Natural killer cell (primary cell): ENCODE results near the gene TMC1. TPM values are rescaled to one million over a fixed set of nuclear protein-coding genes. Genes with fewer than 3 reads are reported as not detected.

ENCODE experiments used
- ATAC-seq, 3 donors: fragments of 150-1000 bp in 2 of 3; fragments of 200-7000 bp in 1 of 3; cut with Tn5 transposase; 1 replicate in 1 of 3; 2 replicates in 2 of 3; pipeline ENCODE4 v1.10.0; 2021; ENCODE audit warnings: mild to moderate bottlenecking in 2 of 3, moderate library complexity in 2 of 3
- DNase-seq, 2 donors: peaks; one replicate each; pipeline versions ENCODE4 v3.0.0 to v3.0.0-alpha.2; 2013 to 2021; ENCODE audit warnings: mixed read lengths in 1 of 2
- H3K27ac ChIP-seq: one replicate; pipeline ENCODE4 v1.5.1; 2013; ENCODE audit warnings: mild to moderate bottlenecking, low read length
- H3K27me3 ChIP-seq: one replicate; pipeline ENCODE4 v1.6.1; 2013; ENCODE audit warnings: low read length; ENCODE audit not compliant: control insufficient read depth, insufficient read depth
- H3K36me3 ChIP-seq: one replicate; pipeline ENCODE4 v1.6.1; 2013; ENCODE audit warnings: low read length; ENCODE audit not compliant: control insufficient read depth, insufficient read depth
- H3K4me1 ChIP-seq: one replicate; pipeline ENCODE4 v1.6.1; 2013; ENCODE audit warnings: low read length; ENCODE audit not compliant: control insufficient read depth, insufficient read depth
- H3K4me3 ChIP-seq: one replicate; pipeline ENCODE4 v1.5.1; 2013; ENCODE audit warnings: low read length
- H3K9me3 ChIP-seq: one replicate; pipeline ENCODE4 v1.6.1; 2013; ENCODE audit warnings: low read length; ENCODE audit not compliant: control insufficient read depth, insufficient read depth
- H3K27ac Mint-ChIP-seq, 2 donors: one replicate each; pipeline ENCODE4 v1.8.0; 2022; ENCODE audit warnings: mild to moderate bottlenecking in 2 of 2, mixed read lengths in 2 of 2, moderate library complexity in 1 of 2
- H3K27me3 Mint-ChIP-seq, 2 donors: one replicate each; pipeline ENCODE4 v1.8.0; 2022; ENCODE audit warnings: low read depth in 2 of 2, mixed read lengths in 2 of 2
- H3K36me3 Mint-ChIP-seq: one replicate; pipeline ENCODE4 v1.8.0; 2022; ENCODE audit warnings: mixed read lengths
- H3K4me1 Mint-ChIP-seq, 2 donors: one replicate each; pipeline ENCODE4 v1.8.0; 2022; ENCODE audit warnings: mixed read lengths in 2 of 2
- H3K4me3 Mint-ChIP-seq: one replicate; pipeline ENCODE4 v1.8.0; 2022; ENCODE audit warnings: mild to moderate bottlenecking, moderate library complexity, mixed read lengths
- H3K9me3 Mint-ChIP-seq, 2 donors: one replicate each; pipeline ENCODE4 v1.8.0; 2022; ENCODE audit warnings: mixed read lengths in 2 of 2
- CTCF ChIP-seq: fragments of 200-600 bp; IDR thresholded peaks from one replicate; pipeline ENCODE4 v1.8.0; 2022; ENCODE audit warnings: antibody characterized with exemption
- WGBS: methylation state at CpG from one replicate; pipeline ENCODE4 v1.1.7; 2013; ENCODE audit warnings: missing lambda C conversion rate; ENCODE audit not compliant: insufficient coverage; 5-methylcytosine and 5-hydroxymethylcytosine counted together
- intact Hi-C: fragments of 100-400 bp; cut with micrococcal nuclease; formaldehyde crosslinking; loops from one replicate; pipeline ENCODE4 v1.14.2; 2022
- total RNA-seq, 4 donors: library from RNA; stranded (reverse); fragments of 120-200 nt in 1 of 4; gene quantifications; one replicate each; pipeline versions ENCODE4 v1.2.3 to v1.2.4, GENCODE V29; 2013 to 2022

Gene TMC1
- total RNA-seq, 3 donors from 2014 or later (not counting 1 experiment from before 2014, with no cell fraction given) = not detected

GRCh38 chr9:72726947-72727346 is 205.5 kb downstream of the TMC1 start:
- no peak for DNase-seq

DNA sequence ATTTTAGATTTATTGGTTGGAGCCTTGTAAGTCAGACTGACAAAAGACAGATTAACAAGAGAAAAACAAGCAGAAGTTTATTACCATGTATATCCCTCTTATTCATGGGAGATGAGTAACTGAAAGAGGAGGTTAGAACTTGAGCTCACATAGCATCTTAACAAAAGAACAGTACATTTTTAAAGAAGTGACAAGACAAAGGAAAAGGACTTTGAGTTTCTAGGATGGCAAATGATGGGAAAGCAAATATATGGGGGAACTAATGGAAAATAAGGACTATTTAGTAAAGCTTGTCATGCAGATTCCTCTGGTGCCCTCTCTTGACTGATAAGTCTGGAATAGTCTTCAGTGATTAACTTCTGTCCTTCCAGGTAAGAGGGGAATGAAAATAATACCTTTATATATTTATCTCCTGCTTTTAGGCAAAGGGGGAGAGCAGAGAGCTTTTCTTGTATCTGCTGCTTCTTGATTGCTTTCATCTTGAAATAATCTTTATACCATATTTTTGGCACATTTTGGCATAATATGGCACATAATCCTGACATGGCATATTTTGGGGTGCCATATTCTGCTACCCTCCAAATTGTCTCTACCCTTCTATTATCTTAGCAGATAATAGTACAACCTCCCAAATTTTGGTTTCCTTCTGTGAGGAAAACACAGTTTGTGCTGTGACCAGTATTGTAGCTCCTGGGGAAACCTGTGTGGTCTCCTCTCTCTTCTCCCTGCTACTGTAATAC is 206.8 kb downstream of the TMC1 start:
- TF ChIP-seq CTCF = no peak
- no peaks in the 10 kb centered on the region for H3K27me3 Mint-ChIP-seq
- intact Hi-C loops = no loop called here

More at GRCh38 chr9:72726947-72727346, 205.5 kb downstream of the TMC1 start:
- TF ChIP-seq CTCF = no peak
- Histone ChIP-seq H3K27ac (no peak overlapping the region), H3K4me1 (no peaks in the 10 kb centered on the region), H3K9me3 (no peaks in the 10 kb centered on the region), H3K4me3 (no peak overlapping the region), H3K36me3 (no peaks in the 10 kb centered on the region), H3K27me3 (no peaks in the 10 kb centered on the region)
- Mint-ChIP-seq H3K4me1 (no peaks in the 10 kb centered on the region), H3K9me3 (no peaks in the 10 kb centered on the region), H3K27me3 (peaks cover 0 to 2% of the 10 kb centered on the region in 2 donors), H3K4me3 (no peak overlapping the region), H3K36me3 (no peaks in the 10 kb centered on the region), H3K27ac (no peak overlapping the region)
- no peak for ATAC-seq
- WGBS = 43% methylated on average over 2 of the region's 2 CpGs
- intact Hi-C loops = no loop called here

GRCh38 chr9:72733895-72734294 is 212.5 kb downstream of the TMC1 start:
- no peaks in the 10 kb centered on the region for H3K36me3 ChIP-seq
- H3K4me1 ChIP-seq = no peaks in the 10 kb centered on the region
- no peaks in the 10 kb centered on the region for H3K9me3 ChIP-seq
- DNase-seq (no peak), ATAC-seq (no peak)
- no peaks in the 10 kb centered on the region for H3K27me3 ChIP-seq
- H3K4me1 Mint-ChIP-seq = no peaks in the 10 kb centered on the region
- no peak overlapping the region for H3K4me3 Mint-ChIP-seq
- no peak overlapping the region for H3K27ac ChIP-seq
- H3K4me3 ChIP-seq = no peak overlapping the region
- TF ChIP-seq CTCF = no peak
- no peaks in the 10 kb centered on the region for H3K36me3 Mint-ChIP-seq
- no peaks in the 10 kb centered on the region for H3K27me3 Mint-ChIP-seq
- intact Hi-C loops = no loop called here
- H3K9me3 Mint-ChIP-seq = no peaks in the 10 kb centered on the region
- H3K27ac Mint-ChIP-seq = no peak overlapping the region

More for the DNA sequence above, 206.8 kb downstream of the TMC1 start:
- DNase-seq = no peak
- Histone ChIP-seq H3K9me3 (no peaks in the 10 kb centered on the region), H3K27me3 (no peaks in the 10 kb centered on the region), H3K27ac (no peak overlapping the region), H3K36me3 (no peaks in the 10 kb centered on the region), H3K4me3 (no peak overlapping the region), H3K4me1 (no peaks in the 10 kb centered on the region)
- H3K4me3 Mint-ChIP-seq = no peak overlapping the region
- no peaks in the 10 kb centered on the region for H3K9me3 Mint-ChIP-seq
- H3K4me1 Mint-ChIP-seq = no peaks in the 10 kb centered on the region
- ATAC-seq = no peak
- H3K27ac Mint-ChIP-seq = no peak overlapping the region
- no peaks in the 10 kb centered on the region for H3K36me3 Mint-ChIP-seq

DNA sequence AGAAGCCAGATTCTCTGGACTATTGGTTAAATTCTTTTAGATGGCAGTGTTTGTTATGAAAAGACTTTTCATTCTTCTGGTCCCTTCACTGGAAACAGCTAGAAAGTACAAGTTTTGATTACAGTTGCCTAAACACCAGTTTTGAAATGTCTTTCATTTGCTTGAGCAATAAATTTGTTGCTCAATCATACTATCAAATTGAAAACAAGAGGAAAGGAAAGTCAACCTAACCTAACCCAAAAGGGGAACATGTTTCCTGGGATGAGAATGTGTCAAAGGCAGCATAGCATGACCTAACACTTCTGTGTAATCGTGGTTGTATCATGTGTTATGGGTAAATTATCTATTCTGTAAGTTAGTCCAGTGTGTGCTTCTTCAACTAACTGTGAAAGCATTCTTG is 213.2 kb downstream of the TMC1 start:
- no peaks in the 10 kb centered on the region for H3K36me3 Mint-ChIP-seq
- Histone ChIP-seq H3K9me3 (no peaks in the 10 kb centered on the region), H3K27me3 (no peaks in the 10 kb centered on the region), H3K36me3 (no peaks in the 10 kb centered on the region), H3K27ac (no peak overlapping the region), H3K4me3 (no peak overlapping the region), H3K4me1 (no peaks in the 10 kb centered on the region)
- no peak overlapping the region for H3K27ac Mint-ChIP-seq
- intact Hi-C loops = no loop called here
- H3K9me3 Mint-ChIP-seq = no peaks in the 10 kb centered on the region
- no peaks in the 10 kb centered on the region for H3K27me3 Mint-ChIP-seq
- no peaks in the 10 kb centered on the region for H3K4me1 Mint-ChIP-seq
- ATAC-seq = no peak
- no peak for TF ChIP-seq CTCF
- no peak for DNase-seq
- 67% methylated on average over 1 of the region's 1 CpG for WGBS
- H3K4me3 Mint-ChIP-seq = no peak overlapping the region
